GM12892 (cell line): ENCODE results near the gene ENDOV.

Experiments used
- POLR2AphosphoS5 ChIP-seq: IDR thresholded peaks from 2 replicates; pipeline ENCODE4 v1.6.1; 2011; ENCODE audit warnings: low read depth, low read length, control low read depth
- TAF1 ChIP-seq: IDR thresholded peaks from 2 replicates; pipeline ENCODE4 v1.6.1; 2011; ENCODE audit warnings: low read depth, mild to moderate bottlenecking, control low read depth, low read length, borderline replicate concordance

- TF ChIP-seq POLR2AphosphoS5: no peak; the same call in 1 of the 2 replicates
- no peak for TF ChIP-seq TAF1
Observed at GRCh38 chr17:80396157-80397033, 18.6 kb upstream of the ENDOV start.
